ENCODE results near the gene DMD. TPM values are rescaled to one million over a fixed set of nuclear protein-coding genes. Genes with fewer than 3 reads are reported as not detected.

Gene DMD
- total RNA-seq (10 to 100 TPM; 24.6 to 70.5 (median 38.7) TPM), polyA plus RNA-seq (10 to 100 TPM; 14.0 to 31.7 TPM)
- long read RNA-seq, donor 1, partial matches to known transcripts: 78 of 101 reads
- long read RNA-seq, donor 1, other reads (novel, unspliced or antisense): 21 of 101 reads
- long read RNA-seq, donor 2, full-length matches to known transcripts: 4 of 4 reads
- long read RNA-seq, donor 2, partial matches to known transcripts: 0 of 4 reads
- long read RNA-seq, donor 2, other reads (novel, unspliced or antisense): 0 of 4 reads
- long read RNA-seq, donor 3, full-length matches to known transcripts: 10 of 32 reads
- long read RNA-seq, donor 3, partial matches to known transcripts: 7 of 32 reads
- long read RNA-seq, donor 3, other reads (novel, unspliced or antisense): 15 of 32 reads

- Histone ChIP-seq H3K36me3 (no peaks in the 10 kb centered on the region), H3K27ac (peak within 1 kb of the TSS in 1 of 2 donors; percentile 6), H3K4me1 (ENCODE audit: insufficient read depth) (no peaks in the 10 kb centered on the region), H3K9me3 (no peaks in the 10 kb centered on the region), H3K4me3 (peak within 1 kb of the TSS; percentile 34), H3K27me3 (no peaks in the 10 kb centered on the region)
- TF ChIP-seq EP300 (IDR thresholded peaks at IDR 0.05) (no peak), POLR2A (IDR thresholded peaks at IDR 0.05) (no peak)
- TF ChIP-seq, protein P1, sequence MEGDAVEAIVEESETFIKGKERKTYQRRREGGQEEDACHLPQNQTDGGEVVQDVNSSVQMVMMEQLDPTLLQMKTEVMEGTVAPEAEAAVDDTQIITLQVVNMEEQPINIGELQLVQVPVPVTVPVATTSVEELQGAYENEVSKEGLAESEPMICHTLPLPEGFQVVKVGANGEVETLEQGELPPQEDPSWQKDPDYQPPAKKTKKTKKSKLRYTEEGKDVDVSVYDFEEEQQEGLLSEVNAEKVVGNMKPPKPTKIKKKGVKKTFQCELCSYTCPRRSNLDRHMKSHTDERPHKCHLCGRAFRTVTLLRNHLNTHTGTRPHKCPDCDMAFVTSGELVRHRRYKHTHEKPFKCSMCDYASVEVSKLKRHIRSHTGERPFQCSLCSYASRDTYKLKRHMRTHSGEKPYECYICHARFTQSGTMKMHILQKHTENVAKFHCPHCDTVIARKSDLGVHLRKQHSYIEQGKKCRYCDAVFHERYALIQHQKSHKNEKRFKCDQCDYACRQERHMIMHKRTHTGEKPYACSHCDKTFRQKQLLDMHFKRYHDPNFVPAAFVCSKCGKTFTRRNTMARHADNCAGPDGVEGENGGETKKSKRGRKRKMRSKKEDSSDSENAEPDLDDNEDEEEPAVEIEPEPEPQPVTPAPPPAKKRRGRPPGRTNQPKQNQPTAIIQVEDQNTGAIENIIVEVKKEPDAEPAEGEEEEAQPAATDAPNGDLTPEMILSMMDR (IDR thresholded peaks at IDR 0.05): no peak
- DNase-seq: peak; percentile 19 to 56 (median 34)
- intact Hi-C loops (cut with DNase I): no loop called here
- 9 to 10% (median 10%) methylated on average over 6 of the region's 6 CpGs for WGBS, 3 donors
Measured at GRCh38 chrX:33211356-33212260, at the start of gene DMD. Gene DMD (minus strand): TSS chrX:33211549. CDS start chrX:33211312, 237 bp downstream.

GRCh38 chrX:33252306-33252825 lies 41.0 kb upstream of the DMD start:
- no peak for DNase-seq
- no peak overlapping the region for H3K4me3 ChIP-seq
- H3K4me1 ChIP-seq (ENCODE audit: insufficient read depth): no peaks in the 10 kb centered on the region
- 67 to 75% (median 72%) methylated on average over 1 of the region's 1 CpG for WGBS, 3 donors
- no peak for TF ChIP-seq POLR2A (IDR thresholded peaks at IDR 0.05)
- TF ChIP-seq, protein P1 (IDR thresholded peaks at IDR 0.05): no peak
- no peak for TF ChIP-seq EP300 (IDR thresholded peaks at IDR 0.05)
- no peaks in the 10 kb centered on the region for H3K36me3 ChIP-seq
- H3K9me3 ChIP-seq: no peaks in the 10 kb centered on the region
- no peaks in the 10 kb centered on the region for H3K27me3 ChIP-seq
- intact Hi-C loops (cut with DNase I): no loop called here
- no peak overlapping the region for H3K27ac ChIP-seq

DNA sequence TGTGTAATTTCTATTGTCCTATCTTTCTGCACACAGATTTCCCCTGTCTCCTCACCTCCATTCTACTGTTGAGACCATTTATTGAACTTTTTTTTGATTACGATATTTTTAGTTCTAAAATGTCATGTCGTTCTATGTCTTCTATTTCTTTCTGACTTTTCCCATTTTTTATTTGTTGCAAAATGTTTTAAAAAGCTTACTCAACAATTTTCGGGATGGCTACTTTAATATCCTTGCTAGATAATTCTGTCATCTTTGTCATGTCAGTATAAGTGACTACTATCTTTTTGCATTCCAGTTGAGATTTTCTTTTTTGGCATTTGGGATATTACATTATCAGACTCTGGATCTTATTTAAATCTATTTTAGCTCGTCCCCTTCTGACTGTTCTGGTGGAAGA lies 7.5 kb upstream of the DMD start:
- Histone ChIP-seq H3K27me3 (no peaks in the 10 kb centered on the region), H3K4me1 (ENCODE audit: insufficient read depth) (no peaks in the 10 kb centered on the region), H3K9me3 (no peaks in the 10 kb centered on the region), H3K27ac (no peak overlapping the region), H3K4me3 (no peak overlapping the region), H3K36me3 (no peaks in the 10 kb centered on the region)
- TF ChIP-seq EP300 (IDR thresholded peaks at IDR 0.05): no peak
- TF ChIP-seq, protein P1 (IDR thresholded peaks at IDR 0.05): no peak
- TF ChIP-seq POLR2A (IDR thresholded peaks at IDR 0.05): no peak
- DNase-seq: no peak
- intact Hi-C loops (cut with DNase I): no loop called here
- WGBS, 3 donors: 64 to 72% (median 67%) methylated on average over 4 of the region's 4 CpGs

- 17% methylated on average over 2 of the region's 2 CpGs for WGBS, 3 donors
Measured at GRCh38 chrX:33210156-33210555, 1.2 kb downstream of the DMD start.

More at GRCh38 chrX:33210156-33210555, 1.2 kb downstream of the DMD start:
- peak overlapping the region; percentile 34 for H3K4me3 ChIP-seq
- no peaks in the 10 kb centered on the region for H3K9me3 ChIP-seq
- H3K36me3 ChIP-seq: no peaks in the 10 kb centered on the region
- intact Hi-C loops (cut with DNase I): no loop called here
- TF ChIP-seq, protein P1 (IDR thresholded peaks at IDR 0.05): no peak
- no peak for TF ChIP-seq POLR2A (IDR thresholded peaks at IDR 0.05)
- TF ChIP-seq EP300 (IDR thresholded peaks at IDR 0.05): no peak
- no peak for DNase-seq
- H3K27ac ChIP-seq: no peak overlapping the region
- no peaks in the 10 kb centered on the region for H3K27me3 ChIP-seq
- H3K4me1 ChIP-seq (ENCODE audit: insufficient read depth): no peaks in the 10 kb centered on the region

All from ovary (tissue), 10 donors.